ENCODE data around the gene DOHH.

DOHH gene

GRCh38 chr19:3483226-3483628 lies 17.2 kb downstream of the DOHH start, which contains the start of gene SMIM44:
TSS of gene SMIM44 (minus strand) at chr19:3483441. CDS start at chr19:3483403, 38 bp downstream.
- H3K4me3 ChIP-seq (ENCODE audit: low read depth, low read length), result no peak within 1 kb of the TSS
- in situ Hi-C loops (cut with HindIII; ENCODE audit: low sequenced_read_pairs), result no loop called here
- DNase-seq (ENCODE audit: low read depth, low spot score), result no peak
- no peak for TF ChIP-seq CTCF (IDR thresholded peaks at IDR 0.05; ENCODE audit: low read depth, low read length)

GRCh38 chr19:3482507-3483225 lies 17.8 kb downstream of the DOHH start:
- no peak overlapping the region for H3K4me3 ChIP-seq (ENCODE audit: low read depth, low read length)
- in situ Hi-C loops (cut with HindIII; ENCODE audit: low sequenced_read_pairs), result no loop called here
- DNase-seq (ENCODE audit: low read depth, low spot score), result no peak
- no peak for TF ChIP-seq CTCF (IDR thresholded peaks at IDR 0.05; ENCODE audit: low read depth, low read length)

- no peak for DNase-seq (ENCODE audit: low read depth, low spot score)
- in situ Hi-C loops (cut with HindIII; ENCODE audit: low sequenced_read_pairs), result no loop called here
Observed at GRCh38 chr19:3481241-3482090, 19.0 kb downstream of the DOHH start.

GRCh38 chr19:3480383-3481091 lies 19.9 kb downstream of the DOHH start, which contains the start of gene SMIM24:
TSS of gene SMIM24 (minus strand) at chr19:3480525. CDS start at chr19:3480463, 62 bp downstream.
- no peak for TF ChIP-seq CTCF (IDR thresholded peaks at IDR 0.05; ENCODE audit: low read depth, low read length)
- no peak within 1 kb of the TSS for H3K4me3 ChIP-seq (ENCODE audit: low read depth, low read length)
- in situ Hi-C loops (cut with HindIII; ENCODE audit: low sequenced_read_pairs), result no loop called here
- DNase-seq (ENCODE audit: low read depth, low spot score), result no peak

More at GRCh38 chr19:3481241-3482090, 19.0 kb downstream of the DOHH start:
- H3K4me3 ChIP-seq (ENCODE audit: low read depth, low read length), result no peak overlapping the region
- no peak for TF ChIP-seq CTCF (IDR thresholded peaks at IDR 0.05; ENCODE audit: low read depth, low read length)

GRCh38 chr19:3479834-3480215 lies 20.6 kb downstream of the DOHH start:
- H3K4me3 ChIP-seq (ENCODE audit: low read depth, low read length), result no peak overlapping the region
- no peak for DNase-seq (ENCODE audit: low read depth, low spot score)
- in situ Hi-C loops (cut with HindIII; ENCODE audit: low sequenced_read_pairs), result no loop called here
- no peak for TF ChIP-seq CTCF (IDR thresholded peaks at IDR 0.05; ENCODE audit: low read depth, low read length)

GRCh38 chr19:3479177-3479833 lies 21.2 kb downstream of the DOHH start:
- no peak for DNase-seq (ENCODE audit: low read depth, low spot score)
- TF ChIP-seq CTCF (IDR thresholded peaks at IDR 0.05; ENCODE audit: low read depth, low read length), result no peak
- H3K4me3 ChIP-seq (ENCODE audit: low read depth, low read length), result no peak overlapping the region
- in situ Hi-C loops (cut with HindIII; ENCODE audit: low sequenced_read_pairs), result no loop called here
